Epithelial cell of prostate (primary cell): ENCODE measurements around the gene SERPINA6.
"Not testable (repeated sequence)": the region's sequence is repeated elsewhere in the genome, so short reads cannot be mapped to it uniquely, and the experiment has no call there.

Source experiments
- DNase-seq: peaks from one replicate; pipeline ENCODE4 v3.0.0-alpha.2; 2011; ENCODE audit warnings: low read depth, low spot score
- H3K27ac ChIP-seq: fragments of 450-650 bp; 2 replicates; pipeline ENCODE4 v1.5.1; 2017; ENCODE audit warnings: mild to moderate bottlenecking

The SERPINA6 gene, protein sequence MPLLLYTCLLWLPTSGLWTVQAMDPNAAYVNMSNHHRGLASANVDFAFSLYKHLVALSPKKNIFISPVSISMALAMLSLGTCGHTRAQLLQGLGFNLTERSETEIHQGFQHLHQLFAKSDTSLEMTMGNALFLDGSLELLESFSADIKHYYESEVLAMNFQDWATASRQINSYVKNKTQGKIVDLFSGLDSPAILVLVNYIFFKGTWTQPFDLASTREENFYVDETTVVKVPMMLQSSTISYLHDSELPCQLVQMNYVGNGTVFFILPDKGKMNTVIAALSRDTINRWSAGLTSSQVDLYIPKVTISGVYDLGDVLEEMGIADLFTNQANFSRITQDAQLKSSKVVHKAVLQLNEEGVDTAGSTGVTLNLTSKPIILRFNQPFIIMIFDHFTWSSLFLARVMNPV

DNA sequence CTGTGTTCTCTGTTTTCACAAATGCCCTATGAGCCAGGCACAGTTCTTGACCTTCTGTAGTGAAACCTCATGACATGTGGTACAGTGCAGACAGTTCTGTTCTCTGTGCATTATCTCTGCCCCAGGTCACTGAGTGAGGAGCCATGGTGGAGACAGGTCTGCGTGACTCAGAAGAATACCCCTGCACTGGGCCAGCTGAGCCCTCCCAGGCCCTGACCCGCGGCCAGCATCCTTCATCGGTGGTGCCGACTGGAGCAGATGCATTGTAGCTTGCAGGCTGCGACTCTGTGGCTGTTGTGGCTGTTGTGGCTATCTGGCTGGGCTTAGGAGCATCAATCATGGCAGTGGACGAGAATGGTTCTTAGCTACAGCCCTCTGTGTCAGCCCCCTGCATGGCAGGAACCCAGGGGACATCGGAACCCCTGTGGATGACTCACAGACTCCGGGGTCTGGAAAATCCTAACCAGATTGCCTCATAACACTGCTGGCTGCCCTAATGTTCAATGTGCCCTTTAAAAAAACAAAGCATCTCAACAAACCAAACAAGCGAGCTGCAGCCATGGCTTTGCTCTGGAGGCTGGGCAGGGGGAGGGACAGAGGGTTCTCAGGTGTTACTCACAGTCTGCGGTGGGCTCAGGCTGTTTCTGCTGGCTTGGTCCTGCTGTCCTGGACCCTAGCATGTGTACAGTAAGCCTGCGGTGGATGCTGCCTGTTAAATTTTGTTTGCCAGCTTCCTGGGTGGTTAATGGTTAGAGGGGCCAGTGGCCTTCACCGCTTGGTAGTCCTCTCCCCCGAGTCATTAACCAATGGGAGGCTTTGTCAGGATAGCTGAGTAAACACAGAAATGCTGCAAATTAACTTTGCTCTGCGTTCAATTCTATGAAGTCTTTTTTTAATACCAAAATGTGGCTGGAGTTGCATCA, at the start of gene SERPINA6:
Gene SERPINA6 (minus strand): TSS at position 689 of the 923 bp plus-strand sequence. CDS start 8,688 bp downstream, outside the sequence.
- no peak within 1 kb of the TSS for H3K27ac ChIP-seq
- no peak for DNase-seq

DNA sequence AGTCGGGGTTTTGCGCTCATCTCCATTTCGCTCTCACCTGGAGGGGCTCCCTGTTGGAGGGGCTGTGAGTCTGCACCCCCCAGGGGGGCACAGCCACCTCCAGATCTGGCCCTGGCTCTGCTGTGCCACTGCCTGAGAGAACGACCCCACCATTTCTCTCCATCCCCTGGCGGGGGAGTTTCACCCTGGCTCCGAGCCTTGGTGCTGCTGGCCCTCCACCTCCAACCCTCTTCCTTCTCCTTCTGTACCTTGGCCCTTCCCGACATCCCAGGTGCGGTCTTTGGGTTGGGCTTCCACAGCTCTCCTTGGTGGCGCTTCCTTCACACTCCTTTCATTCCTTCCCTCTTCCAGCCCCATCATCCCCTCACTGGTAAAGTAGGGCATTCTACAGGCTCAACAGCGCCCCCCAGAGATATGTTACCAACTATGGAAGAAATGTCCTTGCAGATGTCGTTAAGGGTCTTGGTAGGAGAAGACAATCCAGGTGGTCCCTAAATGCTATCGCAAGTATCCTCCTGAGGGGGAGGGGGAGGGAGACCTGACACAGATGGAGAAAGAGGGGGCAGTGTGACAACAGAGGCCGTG, 49.0 kb upstream of the SERPINA6 start:
- no peak overlapping the region for H3K27ac ChIP-seq

DNA sequence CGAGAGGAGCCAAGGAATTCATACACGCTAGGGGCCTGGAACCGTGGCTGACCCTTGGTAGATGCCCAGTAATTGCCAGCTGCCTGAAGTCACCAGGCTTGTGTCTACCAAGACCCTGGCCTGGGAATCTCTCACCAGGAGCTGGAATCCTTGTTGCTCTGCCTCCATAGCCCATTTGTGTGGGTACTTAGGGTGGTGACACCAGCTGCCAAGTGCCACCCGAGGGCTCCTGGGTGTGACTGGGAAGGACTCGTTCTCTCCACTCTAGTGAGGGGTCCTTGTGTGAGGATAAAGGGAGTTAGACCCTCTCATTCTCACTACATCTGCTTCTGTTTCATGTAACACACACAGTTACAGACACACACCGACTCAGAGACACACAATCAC, 47.4 kb upstream of the SERPINA6 start:
- no peak for DNase-seq
- H3K27ac ChIP-seq = no peak overlapping the region

More for the DNA sequence above, 49.0 kb upstream of the SERPINA6 start:
- DNase-seq = no peak

DNA sequence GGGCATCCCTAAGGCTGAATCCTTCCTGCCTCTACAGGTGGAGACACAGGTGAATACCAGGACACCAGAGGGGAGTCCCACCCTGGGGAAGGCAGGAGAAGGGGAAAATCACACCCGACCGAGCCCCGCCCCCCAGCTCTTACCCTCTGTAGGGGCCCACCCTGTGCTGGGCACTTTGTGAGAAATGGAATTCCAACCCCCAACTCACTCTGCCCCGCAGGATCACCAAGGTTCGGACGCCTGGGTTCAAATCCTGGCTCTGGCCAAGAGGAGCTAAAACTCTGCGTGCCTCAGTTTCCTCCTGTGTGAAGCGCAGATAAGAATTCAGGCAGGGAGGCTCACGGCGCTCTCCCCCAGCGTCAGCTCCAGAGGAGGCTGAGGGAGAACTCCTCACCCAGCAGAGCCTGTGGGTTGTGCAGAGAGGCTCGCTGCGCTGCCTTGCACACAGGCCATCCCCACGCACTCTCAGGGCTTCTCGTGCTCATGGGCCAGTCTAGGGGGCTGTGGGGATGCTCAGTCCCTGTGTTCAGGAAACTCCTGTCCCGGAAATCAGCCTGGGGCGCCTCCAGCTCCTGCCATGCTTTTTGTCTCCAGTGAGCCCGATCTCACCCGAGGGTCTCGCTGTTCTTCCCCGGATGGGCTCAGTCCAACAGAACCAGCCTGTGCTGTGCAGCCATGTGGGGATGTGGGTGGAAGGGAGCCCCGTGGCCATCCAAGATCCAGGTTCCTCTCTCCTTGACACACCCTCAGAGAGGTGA, 46.8 kb upstream of the SERPINA6 start:
- not testable (repeated sequence) for DNase-seq, H3K27ac ChIP-seq

DNA sequence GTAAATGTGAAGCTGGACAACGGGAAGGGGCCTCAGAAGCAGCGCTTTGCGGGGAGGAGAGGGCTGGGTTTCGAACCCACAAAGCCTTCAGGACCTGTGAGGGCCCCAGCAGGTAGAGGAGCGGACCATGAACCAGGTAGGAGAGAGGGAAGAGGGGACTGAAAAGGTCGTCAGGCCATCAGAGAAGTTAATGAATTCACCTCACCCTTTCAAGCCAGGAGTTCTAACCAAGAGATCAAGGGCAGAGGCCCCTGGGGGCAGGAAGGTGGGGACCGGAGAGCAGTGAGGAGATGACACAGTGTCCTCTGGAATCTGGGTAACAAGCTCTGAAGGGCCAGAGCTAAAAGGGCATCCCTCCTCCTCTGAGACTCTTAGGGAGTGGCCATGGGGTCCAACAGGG, 45.8 kb upstream of the SERPINA6 start:
- DNase-seq = no peak
- H3K27ac ChIP-seq = no peak overlapping the region

DNA sequence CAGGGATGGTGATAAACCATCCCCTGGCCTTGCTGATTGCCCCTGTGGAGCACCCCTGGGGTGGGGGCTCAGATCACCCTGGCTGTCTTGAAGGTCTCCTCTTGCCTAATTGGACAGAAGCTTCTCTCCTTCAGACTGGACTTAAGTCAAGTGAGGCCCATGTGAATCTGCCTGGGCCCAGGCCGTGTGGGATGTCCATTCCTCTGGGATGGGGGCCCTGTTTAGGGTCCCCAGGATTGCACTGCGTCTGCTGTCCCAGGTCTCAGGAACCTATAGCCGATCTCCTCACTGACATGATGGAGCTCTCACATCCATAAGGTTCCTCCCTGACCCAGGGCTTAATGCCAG, 45.1 kb upstream of the SERPINA6 start:
- no peak for DNase-seq
- no peak overlapping the region for H3K27ac ChIP-seq

DNA sequence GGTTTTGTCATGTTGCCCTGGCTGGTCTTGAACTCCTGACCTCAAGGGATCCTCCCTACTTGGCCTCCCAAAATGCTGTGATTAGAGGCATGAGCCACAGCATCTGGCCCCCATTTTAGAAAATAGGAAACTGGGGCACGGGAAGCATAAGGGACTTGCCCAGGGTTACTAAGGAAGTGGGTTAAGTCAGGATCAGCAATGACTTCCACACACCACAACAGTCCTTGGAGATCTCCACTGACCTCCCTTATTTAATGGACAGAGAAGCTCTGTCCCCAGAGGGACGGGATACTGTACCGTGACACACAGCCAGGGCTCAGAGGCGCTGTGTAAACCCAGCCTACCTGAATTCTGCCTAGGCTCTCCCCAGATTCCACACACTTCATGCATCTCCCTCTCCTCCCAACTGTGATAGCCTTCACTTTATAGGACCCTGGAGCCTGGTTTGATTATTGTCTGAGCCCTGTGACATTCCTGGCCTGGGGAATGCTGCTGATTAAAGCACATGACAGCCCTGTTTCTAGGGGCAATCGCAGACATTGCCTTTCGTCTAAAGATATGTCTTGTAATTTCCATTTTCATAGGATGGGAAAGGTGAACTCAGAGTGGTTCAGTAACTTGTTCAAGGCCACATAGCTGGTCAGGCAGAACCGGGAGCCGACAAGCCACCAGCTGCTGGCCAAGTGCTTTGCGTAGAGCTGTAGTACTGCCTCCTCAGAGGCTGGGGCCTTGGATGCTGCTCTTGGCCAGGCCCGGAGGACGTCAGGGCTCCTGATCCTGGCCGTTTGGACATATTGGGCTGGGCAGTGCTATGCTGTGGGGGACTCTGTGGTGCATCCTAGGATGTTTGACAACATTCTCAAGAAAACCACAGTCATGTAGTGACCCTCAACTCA, 44.5 kb upstream of the SERPINA6 start:
- no peak for DNase-seq
- H3K27ac ChIP-seq = no peak overlapping the region

DNA sequence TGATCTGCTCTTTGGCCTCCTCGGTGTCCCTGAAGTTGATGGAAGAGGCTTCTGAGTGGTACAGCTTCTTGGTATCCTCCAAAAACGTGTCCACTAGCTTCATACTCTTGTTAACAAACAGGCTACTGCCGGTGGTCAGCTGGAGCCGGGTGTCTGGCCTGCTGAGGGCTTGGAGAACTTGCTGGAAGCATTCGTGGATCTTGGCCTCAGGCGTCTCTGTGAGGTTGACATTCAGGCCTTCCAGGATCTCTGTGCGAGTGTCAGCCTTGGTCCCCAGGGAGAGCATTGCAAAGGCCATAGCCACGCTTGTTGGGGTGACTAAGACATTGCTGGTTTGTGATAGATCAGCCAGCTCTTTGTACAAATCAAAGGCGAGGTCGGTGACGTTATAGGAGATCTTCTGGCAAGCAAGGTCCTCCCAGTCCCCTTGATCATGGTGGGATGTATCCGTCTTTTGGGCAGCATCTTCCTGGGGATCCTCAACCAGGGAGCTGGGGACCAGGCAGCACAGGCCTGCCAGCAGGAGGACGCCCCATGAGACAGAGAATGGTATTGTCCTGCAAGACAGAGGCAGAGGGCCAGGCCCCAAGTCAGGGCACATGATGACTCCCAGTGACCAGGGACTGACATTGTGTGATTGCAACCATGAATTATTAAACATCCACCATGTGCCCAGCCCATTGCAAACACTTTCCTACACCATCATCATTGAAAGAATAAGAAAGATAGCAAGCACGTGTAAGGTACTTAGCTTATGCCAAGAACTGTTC, 43.2 kb upstream of the SERPINA6 start, which contains the start of gene SERPINA2:
Gene SERPINA2 (minus strand): TSS at position 553 of the 770 bp plus-strand sequence.
- DNase-seq = no peak
- no peak within 1 kb of the TSS for H3K27ac ChIP-seq

DNA sequence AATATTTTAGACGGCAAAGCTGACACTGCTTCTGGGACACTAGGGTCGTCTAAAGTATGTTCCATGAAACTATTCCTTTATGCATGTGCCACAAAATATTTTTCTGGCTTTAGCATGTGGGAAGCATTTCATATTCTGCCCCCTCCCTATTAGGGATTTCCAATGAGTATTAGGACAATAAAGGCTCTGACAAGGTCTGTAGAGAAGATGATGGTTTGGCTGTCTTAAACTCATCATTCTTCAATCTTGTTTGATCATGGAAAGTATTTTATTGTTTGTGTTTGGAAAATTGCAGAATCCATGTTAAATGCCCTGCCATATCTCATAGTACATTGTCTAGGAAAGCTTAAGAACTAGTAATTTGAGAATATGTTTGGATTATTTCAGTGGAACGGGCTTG, 42.5 kb upstream of the SERPINA6 start:
- H3K27ac ChIP-seq = no peak overlapping the region
- DNase-seq = no peak

DNA sequence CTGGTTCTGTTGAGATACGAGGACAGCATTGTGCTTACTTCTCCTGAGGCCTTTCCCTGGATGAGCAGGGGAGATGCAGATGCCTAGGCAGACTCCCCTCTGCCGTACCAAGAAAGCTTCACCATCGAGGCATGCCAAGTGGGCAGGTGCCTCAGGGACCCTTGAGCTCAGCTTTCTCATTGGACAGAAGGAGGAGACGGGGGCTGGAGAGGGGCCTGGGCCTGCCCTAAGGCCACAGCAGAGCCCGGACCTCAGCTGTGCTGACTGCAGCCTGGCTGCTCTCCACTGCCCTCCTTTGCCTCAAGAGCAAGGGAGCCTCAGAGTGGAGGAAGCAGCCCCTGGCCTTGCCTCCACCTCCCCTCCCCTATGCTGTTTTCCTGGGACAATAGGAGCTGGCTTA, 41.8 kb upstream of the SERPINA6 start:
- no peak for DNase-seq
- H3K27ac ChIP-seq = no peak overlapping the region

DNA sequence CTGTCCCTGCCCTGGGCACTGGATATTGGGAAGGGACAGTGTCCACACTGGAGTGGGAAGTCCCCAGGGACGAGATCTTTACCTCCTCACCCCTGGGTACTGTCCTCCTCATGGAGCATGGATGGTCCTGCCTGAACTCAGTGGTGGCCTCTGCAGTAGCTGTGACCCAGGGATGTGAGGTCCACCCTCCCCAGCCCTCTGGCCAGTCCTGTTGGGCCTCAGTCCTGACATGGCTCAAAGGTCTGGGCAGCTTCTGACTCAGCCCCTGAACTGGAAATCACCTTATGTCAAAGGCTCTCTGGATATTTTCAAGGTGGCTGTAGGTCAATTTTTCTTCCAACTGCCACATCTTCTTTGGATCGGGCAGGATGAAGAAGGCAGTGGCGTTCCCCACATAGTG, 40.9 kb upstream of the SERPINA6 start:
- no peak for DNase-seq
- H3K27ac ChIP-seq = no peak overlapping the region

DNA sequence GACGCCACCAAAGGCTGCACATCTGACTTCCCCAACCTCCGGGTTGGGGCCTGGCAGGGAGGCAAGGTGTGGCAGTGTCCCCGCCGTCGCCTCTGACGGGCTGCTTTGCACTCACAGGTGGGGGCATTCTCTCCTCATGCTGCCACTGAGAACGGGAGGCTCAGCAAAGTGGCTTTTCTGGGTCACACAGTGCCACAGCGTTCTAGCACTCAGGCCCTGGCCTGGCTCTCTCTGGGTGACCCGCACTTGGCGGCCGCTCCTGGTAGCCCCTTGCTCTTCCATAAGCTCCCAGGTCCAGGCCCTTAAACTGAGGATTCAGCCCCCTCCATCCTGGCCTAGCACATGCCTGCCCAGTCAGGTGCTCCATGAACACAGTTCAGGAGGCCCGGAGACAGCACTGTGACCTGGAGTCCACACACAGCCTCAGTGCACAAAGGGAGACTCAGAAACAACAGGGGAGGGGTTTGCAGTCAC, 40.1 kb upstream of the SERPINA6 start:
- H3K27ac ChIP-seq = no peak overlapping the region
- no peak for DNase-seq

DNA sequence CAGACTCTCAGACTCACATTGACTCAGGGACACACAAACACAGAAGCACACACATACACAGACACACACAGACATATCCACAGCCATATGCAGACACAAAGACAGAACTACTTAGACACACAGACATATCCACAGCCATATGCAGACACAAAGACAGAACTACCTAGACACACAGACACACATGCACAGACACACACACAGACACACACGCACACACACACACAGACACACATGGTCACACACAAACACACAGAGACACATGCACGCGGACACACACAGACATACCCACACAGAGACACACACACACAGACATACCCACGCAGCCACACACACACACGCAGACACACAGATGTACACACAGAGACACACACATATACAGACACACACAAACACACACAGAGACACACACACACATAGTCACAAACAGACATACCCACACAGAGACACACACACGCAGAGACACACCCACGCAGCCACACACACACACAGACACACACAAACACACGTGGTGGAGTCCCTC, 39.5 kb upstream of the SERPINA6 start:
- no peak for DNase-seq
- H3K27ac ChIP-seq = no peak overlapping the region

DNA sequence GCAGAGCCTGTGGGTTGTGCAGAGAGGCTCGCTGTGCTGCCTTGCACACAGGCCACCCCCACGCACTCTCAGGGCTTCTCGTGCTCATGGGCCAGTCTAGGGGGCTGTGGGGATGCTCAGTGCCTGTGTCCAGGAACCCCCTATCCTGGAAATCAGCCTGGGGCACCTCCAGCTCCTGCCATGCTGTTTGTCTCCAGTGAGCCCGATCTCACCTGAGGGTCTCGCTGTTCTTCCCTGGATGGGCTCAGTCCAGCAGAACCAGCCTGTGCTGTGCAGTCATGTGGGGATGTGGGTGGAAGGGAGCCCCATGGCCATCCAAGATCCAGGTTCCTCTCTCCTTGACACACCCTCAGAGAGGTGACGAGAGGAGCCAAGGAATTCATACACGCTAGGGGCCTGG, 38.5 kb upstream of the SERPINA6 start:
- DNase-seq = no peak
- H3K27ac ChIP-seq = no peak overlapping the region

DNA sequence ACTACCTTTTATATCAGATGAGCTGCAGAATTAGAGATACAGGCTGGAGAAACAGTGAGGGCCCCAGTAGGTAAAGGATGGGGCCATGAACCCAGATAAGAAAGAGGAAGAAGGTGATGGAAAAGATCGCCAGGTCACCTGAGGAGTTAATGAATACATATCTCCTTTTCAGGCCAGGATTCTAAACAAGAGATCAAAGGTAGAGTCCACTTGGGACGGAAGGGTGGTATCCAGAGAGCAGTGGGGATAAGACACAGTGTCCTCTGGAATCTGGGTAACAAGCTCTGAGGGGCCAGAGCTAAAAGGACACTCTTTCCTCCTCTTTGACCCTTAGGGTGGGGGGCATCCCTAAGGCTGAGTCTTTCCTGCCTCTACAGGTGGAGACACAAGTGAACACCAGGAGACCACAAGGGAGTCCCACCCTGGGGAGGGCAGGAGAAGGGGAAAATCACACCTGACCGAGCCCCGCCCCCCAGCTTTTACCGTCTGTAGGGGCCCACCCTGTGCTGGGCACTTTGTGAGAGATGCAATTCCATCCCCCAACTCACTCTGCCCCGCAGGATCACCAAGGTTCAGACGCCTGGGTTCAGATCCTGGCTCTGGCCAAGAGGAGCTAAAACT, 37.9 kb upstream of the SERPINA6 start:
- no peak overlapping the region for H3K27ac ChIP-seq
- no peak for DNase-seq

DNA sequence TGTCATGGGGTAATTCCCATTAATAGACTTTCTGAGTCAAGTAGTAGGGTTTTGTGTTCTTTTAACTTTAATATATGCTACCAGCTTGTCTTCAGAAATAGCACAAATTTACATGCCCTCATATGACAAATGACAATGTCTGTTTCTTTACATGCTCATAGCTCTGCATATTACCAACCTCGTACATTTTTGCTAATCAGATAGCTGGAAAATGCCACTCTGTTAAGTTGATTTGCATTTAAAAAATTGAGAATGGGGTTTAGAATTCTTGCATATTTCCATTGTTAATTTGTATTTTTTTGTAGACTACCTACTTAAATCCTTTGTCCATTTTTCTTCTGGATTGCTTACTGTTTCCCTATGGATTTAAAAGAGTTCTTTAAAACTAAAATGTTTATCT, 34.0 kb upstream of the SERPINA6 start:
- no peak overlapping the region for H3K27ac ChIP-seq
- no peak for DNase-seq

DNA sequence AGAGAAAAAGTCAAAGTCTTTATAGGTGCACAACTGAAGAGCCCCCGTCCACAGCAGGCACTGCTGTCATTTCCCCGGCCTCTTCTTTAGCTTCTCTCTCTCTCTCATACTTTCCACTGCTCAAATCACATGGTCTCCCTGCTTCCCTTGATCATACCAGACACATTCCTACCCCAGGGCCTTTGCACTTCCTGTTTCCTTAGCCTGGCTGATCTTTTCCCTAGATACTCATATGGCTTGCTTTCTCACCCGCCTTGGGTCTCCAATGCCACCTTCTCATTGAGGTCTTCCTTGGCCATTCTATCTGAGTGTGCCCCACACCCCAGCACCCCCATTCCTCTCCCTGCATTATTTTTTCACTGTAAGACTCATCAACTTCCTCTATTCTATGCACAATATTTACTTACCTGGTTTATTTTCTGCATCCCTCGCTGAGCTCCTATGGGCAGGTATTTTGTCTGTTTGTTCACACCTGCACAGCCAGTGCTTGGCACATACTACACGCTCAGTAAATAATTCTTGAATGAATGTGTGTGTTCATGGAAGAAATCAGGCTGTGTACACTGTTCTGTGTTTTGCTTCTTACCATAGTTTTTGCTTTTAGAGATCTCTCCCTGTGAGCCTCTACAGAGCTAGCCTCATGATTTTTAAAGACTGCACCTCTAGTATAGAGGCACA, 33.4 kb upstream of the SERPINA6 start:
- no peak for DNase-seq
- H3K27ac ChIP-seq = no peak overlapping the region
